Epithelial cell of esophagus (primary cell): ENCODE data around the gene B3GALNT1.
A peak's percentile ranks its signal among the peaks of the same experiment; 100 is the strongest.

ENCODE experiments used
- DNase-seq: peaks from one replicate; pipeline ENCODE4 v3.0.0; 2010; ENCODE audit warnings: low read depth
- H3K4me3 ChIP-seq: 2 replicates; pipeline ENCODE4 v1.5.1; 2011; ENCODE audit warnings: mild to moderate bottlenecking, low read length, control low read depth
- CTCF ChIP-seq: IDR thresholded peaks from 2 replicates; pipeline ENCODE4 v1.5.1; 2011; ENCODE audit warnings: low read depth, mild to moderate bottlenecking, low read length, control low read depth, inconsistent platforms; ENCODE audit not compliant: insufficient read depth; ENCODE audit errors: missing control alignments

Gene B3GALNT1

DNA sequence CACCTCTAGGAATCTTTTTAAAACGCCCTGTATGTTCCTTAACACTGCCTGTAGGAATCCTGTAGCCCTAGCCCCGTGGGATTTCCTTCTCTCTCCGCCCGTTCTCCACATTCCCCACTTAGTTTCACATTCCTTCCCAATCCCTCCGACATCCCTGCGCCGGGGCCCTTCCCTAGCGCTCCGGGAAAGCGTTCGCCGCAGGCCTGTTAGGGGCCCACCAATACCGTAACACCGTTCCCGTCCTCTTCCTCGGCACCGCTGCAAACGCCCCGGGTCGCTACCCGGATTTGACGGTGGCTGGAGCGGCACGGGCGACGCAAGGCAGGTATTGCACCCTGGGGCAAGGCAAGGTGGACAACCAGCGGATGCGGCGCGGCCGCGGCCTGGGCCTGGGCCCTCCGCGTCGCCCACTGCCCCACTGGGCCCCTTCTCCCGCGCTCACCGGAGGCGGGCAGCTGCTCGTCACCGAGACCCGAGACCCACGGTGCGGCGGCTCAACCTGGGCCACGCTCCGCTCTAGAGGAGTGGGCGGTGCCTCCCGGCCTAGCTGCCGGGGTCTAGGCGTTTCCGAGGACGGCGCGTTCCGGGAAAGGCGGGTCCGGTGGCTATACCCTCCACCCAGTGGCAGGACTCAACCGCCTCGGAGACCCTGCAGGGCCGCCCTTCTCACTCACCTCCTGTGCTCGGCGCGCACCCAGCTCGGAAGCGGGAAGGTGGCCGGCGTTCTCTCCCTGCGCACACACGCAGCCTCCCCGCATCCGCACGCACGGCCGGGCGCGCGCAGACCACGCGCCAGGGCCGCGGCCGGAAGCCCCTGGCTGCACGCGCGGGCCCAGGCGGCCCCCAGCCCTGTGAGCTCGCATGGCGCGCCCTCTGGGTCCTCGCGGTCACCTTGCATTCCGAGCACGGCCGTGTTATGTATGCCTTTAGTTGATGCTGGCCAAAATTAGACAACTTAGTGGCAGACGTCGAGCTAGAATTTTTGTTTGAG is at the start of gene B3GALNT1:
TSS of gene B3GALNT1 (minus strand) at position 789 of the 991 bp plus-strand sequence. CDS start 18,595 bp downstream, outside the sequence.
- H3K4me3 ChIP-seq = peak within 1 kb of the TSS; percentile 55
- DNase-seq = peak; percentile 39
- peak; percentile 1 for TF ChIP-seq CTCF

DNA sequence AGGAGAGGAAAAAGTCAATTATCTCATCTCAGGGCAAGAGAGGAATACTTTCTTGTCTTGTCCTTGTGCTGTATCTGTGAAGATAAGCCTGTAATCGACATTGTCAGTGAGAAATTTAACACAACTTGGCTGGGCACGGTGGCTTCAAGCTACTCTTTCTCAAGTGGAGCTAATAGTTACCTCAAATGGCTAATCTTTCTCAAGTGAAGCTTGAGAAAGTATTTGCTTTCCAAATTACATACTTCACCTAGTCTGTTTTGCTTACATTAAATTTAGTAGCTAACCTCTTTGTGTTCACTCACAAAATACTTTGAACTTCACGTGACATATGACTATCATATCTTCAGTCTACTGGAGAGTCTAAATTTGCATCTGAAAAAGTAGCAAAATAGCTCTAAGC is 48.3 kb upstream of the B3GALNT1 start:
- no peak for DNase-seq
- no peak overlapping the region for H3K4me3 ChIP-seq
- no peak for TF ChIP-seq CTCF

DNA sequence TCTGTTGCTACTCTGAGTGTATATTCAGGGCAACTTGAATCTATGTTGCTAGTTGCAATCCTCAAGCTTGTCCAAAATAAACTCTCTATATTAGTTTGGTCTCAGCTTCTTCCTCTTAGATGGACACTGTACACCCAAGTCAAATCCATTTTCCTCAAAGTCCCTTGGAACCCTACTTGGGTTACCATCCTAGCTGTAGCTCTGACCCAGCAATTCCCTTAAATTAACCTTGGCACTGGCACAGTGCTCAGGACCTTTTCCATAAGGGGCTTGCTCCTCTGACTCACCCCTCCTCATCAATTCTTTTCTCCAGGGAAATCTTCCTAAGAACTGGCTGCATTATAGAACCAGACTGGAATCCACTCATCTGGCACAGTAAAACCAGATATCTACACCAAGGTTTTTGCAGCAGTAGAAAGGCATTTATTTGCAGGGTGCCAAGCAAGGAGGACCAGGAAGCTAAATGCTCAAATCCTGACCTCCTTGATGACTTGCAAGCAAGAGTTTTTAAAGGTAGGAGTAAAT is 44.9 kb upstream of the B3GALNT1 start:
- H3K4me3 ChIP-seq = no peak overlapping the region
- TF ChIP-seq CTCF = no peak
- DNase-seq = no peak

DNA sequence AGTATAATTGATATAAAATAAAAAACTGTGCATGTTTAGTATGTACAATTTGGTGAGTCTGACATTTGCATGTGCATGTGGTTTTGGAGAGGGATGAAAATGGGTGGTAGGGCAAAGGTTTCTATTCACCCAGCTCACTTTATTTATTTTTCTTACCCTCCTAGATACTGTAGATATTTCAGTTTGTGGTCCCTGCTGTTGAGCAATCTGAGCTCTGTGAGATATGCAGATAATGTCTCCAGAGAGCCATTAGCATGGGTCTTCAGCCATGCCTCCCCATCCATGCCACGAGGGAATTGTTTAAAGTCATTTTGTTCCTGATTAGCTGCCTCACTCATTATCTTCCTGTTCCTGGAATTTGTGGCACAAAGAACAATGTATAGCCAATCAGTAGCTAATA is 44.4 kb upstream of the B3GALNT1 start:
- no peak for TF ChIP-seq CTCF
- no peak for DNase-seq
- H3K4me3 ChIP-seq = no peak overlapping the region

- DNase-seq = peak; percentile 37
- TF ChIP-seq CTCF = no peak
- H3K4me3 ChIP-seq = no peak overlapping the region
Measured at GRCh38 chr3:161148832-161149475, 43.8 kb upstream of the B3GALNT1 start.

DNA sequence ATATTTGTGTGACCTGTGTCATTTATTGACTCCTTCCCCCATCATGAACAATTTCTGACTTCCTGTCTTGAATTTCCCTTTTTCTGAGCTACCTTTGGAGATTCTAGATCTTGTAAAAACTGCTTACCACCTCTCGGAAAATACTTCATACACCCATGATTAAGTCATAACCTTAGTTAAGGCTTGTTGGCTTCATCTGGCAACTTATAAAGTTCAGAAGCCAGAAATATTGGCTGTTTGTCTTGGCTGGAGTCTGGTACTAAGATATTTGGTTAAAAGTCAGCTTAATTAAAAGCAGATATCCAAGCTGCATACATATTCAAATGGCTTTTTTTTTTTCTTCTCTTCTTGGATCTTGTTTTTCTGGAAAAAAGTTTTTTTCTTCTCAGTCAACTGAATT is 37.3 kb upstream of the B3GALNT1 start:
- TF ChIP-seq CTCF = no peak
- DNase-seq = no peak
- no peak overlapping the region for H3K4me3 ChIP-seq
